ENCODE measurements around the gene UTY. TPM values are rescaled to one million over a fixed set of nuclear protein-coding genes. Genes with fewer than 3 reads are reported as not detected.
A peak's percentile ranks its signal among the peaks of the same experiment; 100 is the strongest.
"Not testable (repeated sequence)": the region's sequence is repeated elsewhere in the genome, so short reads cannot be mapped to it uniquely, and the experiment has no call there.

UTY gene
- polyA plus RNA-seq, 2 donors, result 4.0 TPM; not detected in 1

GRCh38 chrY:13282151-13283054 lies 197.4 kb downstream of the UTY start:
- not testable (repeated sequence) for H3K4me1 ChIP-seq (ENCODE audit: control insufficient read depth in 2 of 2, insufficient read depth in 2 of 2, low read length in 1 of 2); H3K27me3 ChIP-seq (ENCODE audit: control insufficient read depth in 1 of 2, insufficient read depth in 2 of 2, low read length in 2 of 2); H3K4me3 ChIP-seq (ENCODE audit: low read depth in 1 of 2, low read length in 2 of 2); H3K9me3 ChIP-seq (ENCODE audit: control insufficient read depth in 2 of 2, insufficient read depth in 1 of 2, low read depth in 1 of 2, low read length in 1 of 2); H3K36me3 ChIP-seq (ENCODE audit: control insufficient read depth in 2 of 2, insufficient read depth in 2 of 2, low read length in 1 of 2)
- WGBS, 2 donors, result 33 to 64% methylated on average over 8 to 15 of the region's 15 CpGs
- H3K27ac ChIP-seq (ENCODE audit: low read depth in 2 of 2, low read length in 1 of 2), result peak overlapping the region in 1 of 2 donors; percentile 5

GRCh38 chrY:13279561-13279960 lies 200.3 kb downstream of the UTY start:
- Histone ChIP-seq H3K4me1 (ENCODE audit: control insufficient read depth in 2 of 2, insufficient read depth in 2 of 2, low read length in 1 of 2) (no peaks in the 10 kb centered on the region), H3K9me3 (ENCODE audit: control insufficient read depth in 2 of 2, insufficient read depth in 1 of 2, low read depth in 1 of 2, low read length in 1 of 2) (no peaks in the 10 kb centered on the region), H3K4me3 (ENCODE audit: low read depth in 1 of 2, low read length in 2 of 2) (no peak overlapping the region), H3K27me3 (ENCODE audit: control insufficient read depth in 1 of 2, insufficient read depth in 2 of 2, low read length in 2 of 2) (no peaks in the 10 kb centered on the region), H3K36me3 (ENCODE audit: control insufficient read depth in 2 of 2, insufficient read depth in 2 of 2, low read length in 1 of 2) (peaks cover 0 to 4% of the 10 kb centered on the region in 2 donors), H3K27ac (ENCODE audit: low read depth in 2 of 2, low read length in 1 of 2) (no peak overlapping the region)
- 93% methylated on average over 2 of the region's 2 CpGs; no CpG with 5 or more reads in 1 of the 2 donors for WGBS, 2 donors

GRCh38 chrY:13271706-13272105 lies 208.1 kb downstream of the UTY start:
- Histone ChIP-seq H3K4me1 (ENCODE audit: control insufficient read depth in 2 of 2, insufficient read depth in 2 of 2, low read length in 1 of 2) (no peaks in the 10 kb centered on the region), H3K4me3 (ENCODE audit: low read depth in 1 of 2, low read length in 2 of 2) (no peak overlapping the region), H3K27me3 (ENCODE audit: control insufficient read depth in 1 of 2, insufficient read depth in 2 of 2, low read length in 2 of 2) (no peaks in the 10 kb centered on the region), H3K9me3 (ENCODE audit: control insufficient read depth in 2 of 2, insufficient read depth in 1 of 2, low read depth in 1 of 2, low read length in 1 of 2) (no peaks in the 10 kb centered on the region), H3K27ac (ENCODE audit: low read depth in 2 of 2, low read length in 1 of 2) (no peak overlapping the region), H3K36me3 (ENCODE audit: control insufficient read depth in 2 of 2, insufficient read depth in 2 of 2, low read length in 1 of 2) (peaks cover 0 to 3% of the 10 kb centered on the region in 2 donors)

- H3K4me1 ChIP-seq (ENCODE audit: control insufficient read depth in 2 of 2, insufficient read depth in 2 of 2, low read length in 1 of 2); H3K36me3 ChIP-seq (ENCODE audit: control insufficient read depth in 2 of 2, insufficient read depth in 2 of 2, low read length in 1 of 2); H3K4me3 ChIP-seq (ENCODE audit: low read depth in 1 of 2, low read length in 2 of 2); H3K9me3 ChIP-seq (ENCODE audit: control insufficient read depth in 2 of 2, insufficient read depth in 1 of 2, low read depth in 1 of 2, low read length in 1 of 2); H3K27me3 ChIP-seq (ENCODE audit: control insufficient read depth in 1 of 2, insufficient read depth in 2 of 2, low read length in 2 of 2); H3K27ac ChIP-seq (ENCODE audit: low read depth in 2 of 2, low read length in 1 of 2): not testable (repeated sequence)
- WGBS, 2 donors, result 53 to 71% methylated on average over 2 to 4 of the region's 4 CpGs
These were observed 225.8 kb downstream of the UTY start for GRCh38 chrY:13253941-13254440.

GRCh38 chrY:13250421-13250820 lies 229.4 kb downstream of the UTY start:
- Histone ChIP-seq H3K36me3 (ENCODE audit: control insufficient read depth in 2 of 2, insufficient read depth in 2 of 2, low read length in 1 of 2) (no peaks in the 10 kb centered on the region), H3K9me3 (ENCODE audit: control insufficient read depth in 2 of 2, insufficient read depth in 1 of 2, low read depth in 1 of 2, low read length in 1 of 2) (no peaks in the 10 kb centered on the region)

GRCh38 chrY:13243716-13244115 lies 236.1 kb downstream of the UTY start:
- Histone ChIP-seq H3K4me3 (ENCODE audit: low read depth in 1 of 2, low read length in 2 of 2) (no peak overlapping the region), H3K27ac (ENCODE audit: low read depth in 2 of 2, low read length in 1 of 2) (no peak overlapping the region), H3K36me3 (ENCODE audit: control insufficient read depth in 2 of 2, insufficient read depth in 2 of 2, low read length in 1 of 2) (no peaks in the 10 kb centered on the region), H3K27me3 (ENCODE audit: control insufficient read depth in 1 of 2, insufficient read depth in 2 of 2, low read length in 2 of 2) (no peaks in the 10 kb centered on the region), H3K4me1 (ENCODE audit: control insufficient read depth in 2 of 2, insufficient read depth in 2 of 2, low read length in 1 of 2) (no peaks in the 10 kb centered on the region), H3K9me3 (ENCODE audit: control insufficient read depth in 2 of 2, insufficient read depth in 1 of 2, low read depth in 1 of 2, low read length in 1 of 2) (no peaks in the 10 kb centered on the region)
- WGBS, 2 donors, result 84 to 92% methylated on average over 4 to 5 of the region's 5 CpGs

More at GRCh38 chrY:13250421-13250820, 229.4 kb downstream of the UTY start:
- no peaks in the 10 kb centered on the region for H3K27me3 ChIP-seq (ENCODE audit: control insufficient read depth in 1 of 2, insufficient read depth in 2 of 2, low read length in 2 of 2)
- no peaks in the 10 kb centered on the region for H3K4me1 ChIP-seq (ENCODE audit: control insufficient read depth in 2 of 2, insufficient read depth in 2 of 2, low read length in 1 of 2)
- no peak overlapping the region for H3K4me3 ChIP-seq (ENCODE audit: low read depth in 1 of 2, low read length in 2 of 2)
- no peak overlapping the region for H3K27ac ChIP-seq (ENCODE audit: low read depth in 2 of 2, low read length in 1 of 2)

- Histone ChIP-seq H3K36me3 (ENCODE audit: control insufficient read depth in 2 of 2, insufficient read depth in 2 of 2, low read length in 1 of 2) (peaks cover 0 to 8% of the 10 kb centered on the region in 2 donors), H3K27me3 (ENCODE audit: control insufficient read depth in 1 of 2, insufficient read depth in 2 of 2, low read length in 2 of 2) (no peaks in the 10 kb centered on the region), H3K4me3 (ENCODE audit: low read depth in 1 of 2, low read length in 2 of 2) (no peak overlapping the region), H3K4me1 (ENCODE audit: control insufficient read depth in 2 of 2, insufficient read depth in 2 of 2, low read length in 1 of 2) (no peaks in the 10 kb centered on the region), H3K27ac (ENCODE audit: low read depth in 2 of 2, low read length in 1 of 2) (no peak overlapping the region), H3K9me3 (ENCODE audit: control insufficient read depth in 2 of 2, insufficient read depth in 1 of 2, low read depth in 1 of 2, low read length in 1 of 2) (no peaks in the 10 kb centered on the region)
- WGBS, 2 donors, result 49 to 60% methylated on average over 1 to 3 of the region's 3 CpGs
These were observed 245.9 kb downstream of the UTY start for GRCh38 chrY:13233901-13234300.

GRCh38 chrY:13233118-13233517 lies 246.7 kb downstream of the UTY start:
- 100% methylated on average over 1 of the region's 1 CpG; no CpG with 5 or more reads in 1 of the 2 donors for whole genome bisulfite sequencing, 2 donors

GRCh38 chrY:13227354-13227953 lies 252.4 kb downstream of the UTY start:
- Histone ChIP-seq H3K36me3 (ENCODE audit: control insufficient read depth in 2 of 2, insufficient read depth in 2 of 2, low read length in 1 of 2) (no peaks in the 10 kb centered on the region), H3K27me3 (ENCODE audit: control insufficient read depth in 1 of 2, insufficient read depth in 2 of 2, low read length in 2 of 2) (no peaks in the 10 kb centered on the region), H3K9me3 (ENCODE audit: control insufficient read depth in 2 of 2, insufficient read depth in 1 of 2, low read depth in 1 of 2, low read length in 1 of 2) (no peaks in the 10 kb centered on the region), H3K4me1 (ENCODE audit: control insufficient read depth in 2 of 2, insufficient read depth in 2 of 2, low read length in 1 of 2) (no peaks in the 10 kb centered on the region), H3K27ac (ENCODE audit: low read depth in 2 of 2, low read length in 1 of 2) (no peak overlapping the region), H3K4me3 (ENCODE audit: low read depth in 1 of 2, low read length in 2 of 2) (no peak overlapping the region)
- 40 to 44% methylated on average over 1 to 2 of the region's 2 CpGs for WGBS, 2 donors

More at GRCh38 chrY:13233118-13233517, 246.7 kb downstream of the UTY start:
- no peaks in the 10 kb centered on the region for H3K9me3 ChIP-seq (ENCODE audit: control insufficient read depth in 2 of 2, insufficient read depth in 1 of 2, low read depth in 1 of 2, low read length in 1 of 2)
- peaks cover 0 to 4% of the 10 kb centered on the region in 2 donors for H3K36me3 ChIP-seq (ENCODE audit: control insufficient read depth in 2 of 2, insufficient read depth in 2 of 2, low read length in 1 of 2)
- H3K27me3 ChIP-seq (ENCODE audit: control insufficient read depth in 1 of 2, insufficient read depth in 2 of 2, low read length in 2 of 2), result no peaks in the 10 kb centered on the region
- no peak overlapping the region for H3K27ac ChIP-seq (ENCODE audit: low read depth in 2 of 2, low read length in 1 of 2)
- H3K4me3 ChIP-seq (ENCODE audit: low read depth in 1 of 2, low read length in 2 of 2), result no peak overlapping the region
- no peaks in the 10 kb centered on the region for H3K4me1 ChIP-seq (ENCODE audit: control insufficient read depth in 2 of 2, insufficient read depth in 2 of 2, low read length in 1 of 2)

Measured in esophagus (tissue), 2 donors.